ENCODE data around the gene TRMT61A. TPM values are rescaled to one million over a fixed set of nuclear protein-coding genes. Genes with fewer than 3 reads are reported as not detected.
A peak's percentile ranks its signal among the peaks of the same experiment; 100 is the strongest.

TRMT61A gene
- total and polyA plus RNA-seq, 9 of the 15 experiments (the other 6 are each of a cell fraction or from before 2014, with no cell fraction given), result 0.10 to 24.8 (median 5.1) TPM

GRCh38 chr14:103543721-103544387 lies 14.9 kb downstream of the TRMT61A start:
- H3K4me1 ChIP-seq (replicated peaks in 1 of 2; ENCODE audit: control insufficient read depth in 2 of 2, insufficient read depth in 2 of 2, low read length in 2 of 2), result peaks cover 0 to 88% of the 10 kb centered on the region in 2 experiments; a peak in 2 of 5 replicates
- peaks cover 7% of the 10 kb centered on the region; the same call in 1 of the 2 replicates for H4K20me1 ChIP-seq (replicated peaks; ENCODE audit: control insufficient read depth, insufficient read depth, low read length)
- H3K9me3 ChIP-seq (replicated peaks; ENCODE audit: control insufficient read depth, insufficient read depth, low read depth, low read length), result no peaks in the 10 kb centered on the region
- in situ Hi-C loops (cut with MboI), result no loop called here
- no peak for FAIRE-seq
- no peak overlapping the region for H2AFZ ChIP-seq (ENCODE audit: low read depth, low read length)
- no peak for DNase-seq (ENCODE audit: extremely low read depth in 1 of 4, low spot score in 3 of 4)
- no peak overlapping the region for H3K4me2 ChIP-seq (ENCODE audit: insufficient read depth, low read length)
- H3K9ac ChIP-seq (ENCODE audit: insufficient read depth in 1 of 2, low read depth in 2 of 2, low read length in 2 of 2), result peak overlapping the region in 1 of 2 experiments; percentile 58; a peak in 2 of 4 replicates
- POLR2A ChIA-PET, result interaction anchor here (0.7 to 2.1 kb wide), 4 partner anchors 14 to 33 kb away, joined by 3 to 8 read pairs (median 3); partner anchors contain the start of gene TRMT61A
- no peaks in the 10 kb centered on the region for H3K9me1 ChIP-seq (ENCODE audit: control insufficient read depth, insufficient read depth, low read length)
- ATAC-seq, result no peak
- CTCF ChIA-PET (ENCODE audit: low intra/inter-chr PET ratio), result no interaction called here
- H3K4me3 ChIP-seq, result no peak overlapping the region
- no peaks in the 10 kb centered on the region for H3K36me3 ChIP-seq (ENCODE audit: control insufficient read depth, insufficient read depth, low read length)
- BruUV-seq (replicated peaks), result no TSS peak
- no peak for TF ChIP-seq NR2C1 (IDR thresholded peaks at IDR 0.05)
- no peak for TF ChIP-seq NR2C1 (tag; IDR thresholded peaks at IDR 0.05)
- no peak for TF ChIP-seq SNRNP70 (optimal IDR thresholded peaks at IDR 0.05; ENCODE audit: low read depth, low read length)
- TF ChIP-seq CBX5 (IDR thresholded peaks at IDR 0.05; ENCODE audit: borderline replicate concordance, low read depth), result no peak
- no peak for TF ChIP-seq HMBOX1 (IDR thresholded peaks at IDR 0.05)
- no peak for TF ChIP-seq ARNT (IDR thresholded peaks at IDR 0.05)
- TF ChIP-seq KLF6 (CRISPR knock-in tag; IDR thresholded peaks at IDR 0.05; ENCODE audit: borderline replicate concordance), result no peak
- no peak for TF ChIP-seq NFRKB (IDR thresholded peaks at IDR 0.05; ENCODE audit: low read depth)
- TF ChIP-seq, protein P1, sequence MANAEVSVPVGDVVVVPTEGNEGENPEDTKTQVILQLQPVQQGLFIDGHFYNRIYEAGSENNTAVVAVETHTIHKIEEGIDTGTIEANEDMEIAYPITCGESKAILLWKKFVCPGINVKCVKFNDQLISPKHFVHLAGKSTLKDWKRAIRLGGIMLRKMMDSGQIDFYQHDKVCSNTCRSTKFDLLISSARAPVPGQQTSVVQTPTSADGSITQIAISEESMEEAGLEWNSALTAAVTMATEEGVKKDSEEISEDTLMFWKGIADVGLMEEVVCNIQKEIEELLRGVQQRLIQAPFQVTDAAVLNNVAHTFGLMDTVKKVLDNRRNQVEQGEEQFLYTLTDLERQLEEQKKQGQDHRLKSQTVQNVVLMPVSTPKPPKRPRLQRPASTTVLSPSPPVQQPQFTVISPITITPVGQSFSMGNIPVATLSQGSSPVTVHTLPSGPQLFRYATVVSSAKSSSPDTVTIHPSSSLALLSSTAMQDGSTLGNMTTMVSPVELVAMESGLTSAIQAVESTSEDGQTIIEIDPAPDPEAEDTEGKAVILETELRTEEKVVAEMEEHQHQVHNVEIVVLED (CRISPR knock-in tag; IDR thresholded peaks at IDR 0.05), result no peak
- TF ChIP-seq CBFA2T2 (conservative IDR thresholded peaks at IDR 0.05), result no peak
- no peak for TF ChIP-seq DDX20 (tag; IDR thresholded peaks at IDR 0.05; ENCODE audit: low read depth)
- TF ChIP-seq PRPF4 (IDR thresholded peaks at IDR 0.05; ENCODE audit: insufficient read depth, low read depth, low read length, poor library complexity, severe bottlenecking), result no peak
- no peak for TF ChIP-seq GABPB2 (CRISPR knock-in tag; conservative IDR thresholded peaks at IDR 0.05)
- no peak for TF ChIP-seq EZH2 (IDR thresholded peaks at IDR 0.05; ENCODE audit: borderline replicate concordance, low read depth, low read length)
- TF ChIP-seq, protein P2, sequence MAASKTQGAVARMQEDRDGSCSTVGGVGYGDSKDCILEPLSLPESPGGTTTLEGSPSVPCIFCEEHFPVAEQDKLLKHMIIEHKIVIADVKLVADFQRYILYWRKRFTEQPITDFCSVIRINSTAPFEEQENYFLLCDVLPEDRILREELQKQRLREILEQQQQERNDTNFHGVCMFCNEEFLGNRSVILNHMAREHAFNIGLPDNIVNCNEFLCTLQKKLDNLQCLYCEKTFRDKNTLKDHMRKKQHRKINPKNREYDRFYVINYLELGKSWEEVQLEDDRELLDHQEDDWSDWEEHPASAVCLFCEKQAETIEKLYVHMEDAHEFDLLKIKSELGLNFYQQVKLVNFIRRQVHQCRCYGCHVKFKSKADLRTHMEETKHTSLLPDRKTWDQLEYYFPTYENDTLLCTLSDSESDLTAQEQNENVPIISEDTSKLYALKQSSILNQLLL (CRISPR knock-in tag; IDR thresholded peaks at IDR 0.05; ENCODE audit: borderline replicate concordance), result no peak
- TF ChIP-seq SMAD4 (CRISPR knock-in tag; conservative IDR thresholded peaks at IDR 0.05), result no peak
- no peak overlapping the region for H3K27ac ChIP-seq (ENCODE audit: extremely low read depth, low read depth, low read length)
- H3K27me3 ChIP-seq (ENCODE audit: control insufficient read depth in 2 of 2, insufficient read depth in 2 of 2, low read length in 2 of 2), result no peaks in the 10 kb centered on the region
- no peaks in the 10 kb centered on the region for H3K79me2 ChIP-seq (ENCODE audit: control insufficient read depth, insufficient read depth, low read length)
- 72% methylated on average over 8 of the region's 19 CpGs for WGBS (ENCODE audit: insufficient coverage, low coverage, missing lambda C conversion rate)
- intact Hi-C loops (cut with micrococcal nuclease), result loop anchor here (10.0 kb wide), 1 partner anchor 469 kb away; no protein-coding TSS in a partner anchor

All from K562 (cell line).